Gastroesophageal sphincter (tissue), 4 donors: ENCODE data around the gene SKP1. TPM values are rescaled to one million over a fixed set of nuclear protein-coding genes. Genes with fewer than 3 reads are reported as not detected.

Experiments
- ATAC-seq: fragments of 150-250 bp; one replicate; pipeline ENCODE4 v1.9.1; 2016; ENCODE audit warnings: mild to moderate bottlenecking, moderate library complexity
- H3K27ac ChIP-seq, 4 donors: fragments of 200-600 bp; sonication (generic) in 3 of 4; 1 replicate in 3 of 4; 2 replicates in 1 of 4; pipeline ENCODE4 v1.5.1; 2016 to 2019
- H3K27me3 ChIP-seq: fragments of 200-600 bp; sonication (generic); one replicate; pipeline ENCODE4 v1.5.1; 2019
- H3K36me3 ChIP-seq, 2 donors: fragments of 200-600 bp; sonication (generic); one replicate each; pipeline ENCODE4 v1.5.1; 2019; ENCODE audit warnings: control low read depth in 1 of 2
- H3K4me1 ChIP-seq, 3 donors: fragments of 200-600 bp; sonication (generic); 1 replicate in 2 of 3; 2 replicates in 1 of 3; pipeline ENCODE4 v1.5.1; 2016 to 2019; ENCODE audit warnings: control low read depth in 2 of 3
- H3K4me3 ChIP-seq, 2 donors: fragments of 200-600 bp; sonication (generic); one replicate each; pipeline ENCODE4 v1.5.1; 2019; ENCODE audit warnings: mild to moderate bottlenecking in 1 of 2, moderate library complexity in 1 of 2
- H3K9me3 ChIP-seq, 3 donors: fragments of 200-600 bp; sonication (generic); one replicate each; pipeline ENCODE4 v1.5.1; 2017 to 2019; ENCODE audit warnings: control low read depth in 2 of 3
- EP300 ChIP-seq: sonication (generic); formaldehyde crosslinking; IDR thresholded peaks from one replicate; pipeline ENCODE4 v1.6.1; 2017; ENCODE audit warnings: antibody characterized with exemption, mild to moderate bottlenecking
- POLR2A ChIP-seq, 2 donors: fragments of 450-650 bp; IDR thresholded peaks; one replicate each; pipeline ENCODE4 v1.6.1; 2017; ENCODE audit warnings: antibody characterized with exemption in 2 of 2, mild to moderate bottlenecking in 2 of 2, moderate library complexity in 1 of 2
- POLR2AphosphoS5 ChIP-seq: sonication (generic); formaldehyde crosslinking; IDR thresholded peaks from one replicate; pipeline ENCODE4 v1.6.1; 2017; ENCODE audit warnings: antibody characterized with exemption
- WGBS, 2 donors: methylation state at CpG; one replicate each; pipeline ENCODE4 v1.1.5; 2018; ENCODE audit warnings: low coverage in 1 of 2; 5-methylcytosine and 5-hydroxymethylcytosine counted together
- total RNA-seq, 4 donors: library from RNA; depleted of rRNA; stranded (reverse); fragments of >200 nt; gene quantifications; one replicate each; pipeline ENCODE4 v1.1.0, GENCODE V29; 2016
- TF ChIP-seq, protein P1 (sequence below), 4 experiments: fragments of 200-600 bp in 2 of 4; fragments of 450-650 bp in 2 of 4; sonication (generic) in 1 of 4; IDR thresholded peaks; one replicate each; pipeline ENCODE4 v1.5.1; 2017 to 2019; ENCODE audit warnings: antibody characterized with exemption in 4 of 4, mild to moderate bottlenecking in 2 of 4, moderate library complexity in 2 of 4

SKP1 gene
- total RNA-seq, 4 donors from 2014 or later, result 313 to 463 (median 399) TPM

DNA sequence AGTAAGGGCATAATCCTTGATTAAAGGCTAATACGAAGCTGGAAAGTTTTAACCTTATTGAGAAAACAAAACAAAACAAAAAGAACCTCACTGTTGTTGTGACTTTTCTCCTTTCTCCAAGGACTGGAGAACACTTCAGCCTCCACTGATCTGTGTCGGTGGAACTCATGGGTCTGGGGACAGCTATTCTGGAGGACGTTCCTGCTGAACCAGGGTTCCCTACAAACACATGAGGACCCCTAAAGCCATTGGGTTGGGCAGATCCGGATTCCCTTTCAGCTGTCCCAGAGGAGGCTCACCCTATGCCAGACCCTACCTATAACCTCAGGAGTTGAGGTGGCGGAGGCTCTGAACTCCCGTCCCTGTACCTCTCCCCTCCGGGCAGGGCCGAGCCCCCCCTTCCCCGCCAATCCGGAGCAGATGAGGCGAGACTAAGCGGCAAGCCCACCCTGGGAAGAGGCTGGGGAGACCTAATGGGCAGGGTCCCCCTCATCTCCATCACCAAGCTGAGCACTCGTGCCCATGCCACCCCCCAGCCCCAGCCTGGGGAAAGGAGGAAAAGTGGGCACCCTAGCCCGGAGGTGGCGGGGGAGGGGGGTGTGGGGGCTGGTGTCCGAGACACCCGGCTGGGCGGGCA lies 63.9 kb downstream of the SKP1 start:
- peaks cover 46% of the 10 kb centered on the region for H3K27me3 ChIP-seq
- H3K9me3 ChIP-seq, result no peaks in the 10 kb centered on the region
- no peaks in the 10 kb centered on the region for H3K36me3 ChIP-seq
- TF ChIP-seq, protein P1, sequence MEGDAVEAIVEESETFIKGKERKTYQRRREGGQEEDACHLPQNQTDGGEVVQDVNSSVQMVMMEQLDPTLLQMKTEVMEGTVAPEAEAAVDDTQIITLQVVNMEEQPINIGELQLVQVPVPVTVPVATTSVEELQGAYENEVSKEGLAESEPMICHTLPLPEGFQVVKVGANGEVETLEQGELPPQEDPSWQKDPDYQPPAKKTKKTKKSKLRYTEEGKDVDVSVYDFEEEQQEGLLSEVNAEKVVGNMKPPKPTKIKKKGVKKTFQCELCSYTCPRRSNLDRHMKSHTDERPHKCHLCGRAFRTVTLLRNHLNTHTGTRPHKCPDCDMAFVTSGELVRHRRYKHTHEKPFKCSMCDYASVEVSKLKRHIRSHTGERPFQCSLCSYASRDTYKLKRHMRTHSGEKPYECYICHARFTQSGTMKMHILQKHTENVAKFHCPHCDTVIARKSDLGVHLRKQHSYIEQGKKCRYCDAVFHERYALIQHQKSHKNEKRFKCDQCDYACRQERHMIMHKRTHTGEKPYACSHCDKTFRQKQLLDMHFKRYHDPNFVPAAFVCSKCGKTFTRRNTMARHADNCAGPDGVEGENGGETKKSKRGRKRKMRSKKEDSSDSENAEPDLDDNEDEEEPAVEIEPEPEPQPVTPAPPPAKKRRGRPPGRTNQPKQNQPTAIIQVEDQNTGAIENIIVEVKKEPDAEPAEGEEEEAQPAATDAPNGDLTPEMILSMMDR (IDR thresholded peaks at IDR 0.05), result no peak
- TF ChIP-seq EP300 (no peak), POLR2AphosphoS5 (no peak), POLR2A (IDR thresholded peaks at IDR 0.05) (no peak)
- H3K4me3 ChIP-seq, result no peak overlapping the region
- WGBS, 2 donors, result 49 to 53% methylated on average over 3 to 7 of the region's 18 CpGs
- ATAC-seq, result no peak
- peaks cover 0 to 24% (median 9%) of the 10 kb centered on the region in 3 donors for H3K4me1 ChIP-seq
- no peak overlapping the region for H3K27ac ChIP-seq

GRCh38 chr5:134111741-134112647 lies 64.8 kb downstream of the SKP1 start:
- H3K4me3 ChIP-seq, result no peak overlapping the region
- 79 to 80% methylated on average over 4 to 5 of the region's 6 CpGs for WGBS, 2 donors

DNA sequence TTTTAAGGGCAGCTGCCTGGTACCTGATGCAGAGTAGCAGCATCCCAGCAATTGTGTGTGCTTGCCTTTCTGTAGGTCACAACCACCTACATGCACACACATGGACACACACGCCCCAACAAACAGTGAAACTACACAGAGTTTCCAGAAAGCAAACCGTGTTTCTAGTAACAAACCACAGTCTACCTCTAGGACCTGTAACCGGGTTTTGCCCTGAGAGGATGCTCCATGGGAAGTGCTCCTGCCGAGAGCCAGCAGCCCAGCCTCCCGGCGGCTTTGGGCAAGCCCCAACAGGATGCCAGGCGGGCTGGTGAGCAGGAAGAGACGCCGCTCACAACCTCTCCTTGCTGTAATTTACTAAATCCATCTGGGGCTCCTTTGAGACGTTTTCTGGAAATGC lies 66.4 kb downstream of the SKP1 start:
- Histone ChIP-seq H3K4me3 (no peak overlapping the region), H3K27me3 (peaks cover 46% of the 10 kb centered on the region), H3K9me3 (no peaks in the 10 kb centered on the region), H3K4me1 (peaks cover 0 to 19% (median 9%) of the 10 kb centered on the region in 3 donors), H3K36me3 (no peaks in the 10 kb centered on the region), H3K27ac (no peak overlapping the region)
- ATAC-seq, result no peak
- TF ChIP-seq EP300, result no peak
- no peak for TF ChIP-seq POLR2A (IDR thresholded peaks at IDR 0.05)
- no peak for TF ChIP-seq POLR2AphosphoS5
- TF ChIP-seq, protein P1 (IDR thresholded peaks at IDR 0.05), result no peak
- 74 to 85% methylated on average over 6 to 7 of the region's 10 CpGs for WGBS, 2 donors

More at GRCh38 chr5:134111741-134112647, 64.8 kb downstream of the SKP1 start:
- Histone ChIP-seq H3K27me3 (peaks cover 46% of the 10 kb centered on the region), H3K27ac (no peak overlapping the region), H3K36me3 (no peaks in the 10 kb centered on the region), H3K9me3 (no peaks in the 10 kb centered on the region), H3K4me1 (peaks cover 0 to 24% (median 9%) of the 10 kb centered on the region in 3 donors)
- TF ChIP-seq POLR2AphosphoS5 (no peak), EP300 (no peak)
- TF ChIP-seq, protein P1 (IDR thresholded peaks at IDR 0.05), result no peak
- ATAC-seq, result no peak

- no peaks in the 10 kb centered on the region for H3K36me3 ChIP-seq
- no peaks in the 10 kb centered on the region for H3K9me3 ChIP-seq
- H3K4me3 ChIP-seq, result no peak overlapping the region
- H3K4me1 ChIP-seq, result no peaks in the 10 kb centered on the region
- TF ChIP-seq POLR2A (IDR thresholded peaks at IDR 0.05) (no peak), EP300 (no peak), POLR2AphosphoS5 (no peak)
- TF ChIP-seq, protein P1 (IDR thresholded peaks at IDR 0.05), result no peak
- peaks cover 35% of the 10 kb centered on the region for H3K27me3 ChIP-seq
- no peak overlapping the region for H3K27ac ChIP-seq
- ATAC-seq, result no peak
- WGBS, 2 donors, result 93 to 96% methylated on average over 2 of the region's 3 CpGs
These were observed 69.0 kb downstream of the SKP1 start for GRCh38 chr5:134107779-134108178.
